Neural cell (in vitro differentiated cells): ENCODE measurements around the gene KATNAL1. TPM values are rescaled to one million over a fixed set of nuclear protein-coding genes. Genes with fewer than 3 reads are reported as not detected.

Source experiments
- H2AFZ ChIP-seq: fragments of 200-600, 300-800 bp; sonication (generic), shearing (Covaris generic); 2 replicates; pipeline ENCODE4 v1.6.0; 2014; ENCODE audit warnings: low read depth, mild to moderate bottlenecking, antibody characterized with exemption, low read length, moderate library complexity
- H3F3A ChIP-seq: fragments of 200-600 bp; shearing (Covaris generic); 2 replicates; pipeline ENCODE4 v1.6.1; 2016; ENCODE audit warnings: mild to moderate bottlenecking, moderate library complexity, mixed read lengths, antibody characterized with exemption, low read length; ENCODE audit not compliant: insufficient read depth, poor library complexity, severe bottlenecking
- H3K27ac ChIP-seq: fragments of 200-600, 300-800 bp; sonication (generic), shearing (Covaris generic); 2 replicates; pipeline ENCODE4 v1.5.1; 2014; ENCODE audit warnings: mild to moderate bottlenecking, low read length, moderate library complexity
- H3K27me3 ChIP-seq: fragments of 300-800, 200-600 bp; sonication (generic), shearing (Covaris generic); 2 replicates; pipeline ENCODE4 v1.6.0; 2014; ENCODE audit warnings: mild to moderate bottlenecking, low read depth, low read length, moderate library complexity; ENCODE audit not compliant: insufficient read depth
- H3K36me3 ChIP-seq: fragments of 300-800, 200-600 bp; sonication (generic), shearing (Covaris generic); 2 replicates; pipeline ENCODE4 v1.5.1; 2014; ENCODE audit warnings: mild to moderate bottlenecking, antibody characterized with exemption, low read length, moderate library complexity; ENCODE audit not compliant: insufficient read depth
- H3K4me2 ChIP-seq: fragments of 300-800, 200-600 bp; sonication (generic), shearing (Covaris generic); 2 replicates; pipeline ENCODE4 v1.6.0; 2014; ENCODE audit warnings: mild to moderate bottlenecking, low read length
- H3K4me3 ChIP-seq: fragments of 300-800, 200-600 bp; sonication (generic), shearing (Covaris generic); 2 replicates; pipeline ENCODE4 v1.5.1; 2014; ENCODE audit warnings: mild to moderate bottlenecking, low read length, moderate library complexity
- H3K79me2 ChIP-seq: fragments of 200-600 bp; shearing (Covaris generic); replicated peaks from 2 replicates; pipeline ENCODE4 v1.6.0; 2014; ENCODE audit warnings: mild to moderate bottlenecking, low read length, moderate library complexity; ENCODE audit not compliant: insufficient read depth
- H3K9ac ChIP-seq: fragments of 300-800, 200-600 bp; sonication (generic), shearing (Covaris generic); 2 replicates; pipeline ENCODE4 v1.6.1; 2016; ENCODE audit warnings: mild to moderate bottlenecking, low read length, mixed read lengths
- H3K9me2 ChIP-seq: fragments of 200-600 bp; shearing (Covaris generic); 2 replicates; pipeline ENCODE4 v1.6.1; 2016; ENCODE audit warnings: mild to moderate bottlenecking, low read length, mixed read lengths; ENCODE audit not compliant: insufficient read depth
- H3K9me3 ChIP-seq: fragments of 200-600, 300-800 bp; sonication (generic), shearing (Covaris generic); 2 replicates; pipeline ENCODE4 v1.6.1; 2016; ENCODE audit warnings: mild to moderate bottlenecking, mixed run types, low read length, moderate library complexity, mixed read lengths
- H4K20me1 ChIP-seq: fragments of 200-600 bp; shearing (Covaris generic); 2 replicates; pipeline ENCODE4 v1.6.1; 2016; ENCODE audit warnings: mild to moderate bottlenecking, mixed run types; ENCODE audit not compliant: insufficient read depth
- CTCF ChIP-seq: fragments of 450-650 bp; IDR thresholded peaks from 2 replicates; pipeline ENCODE4 v1.5.1; 2014; ENCODE audit warnings: antibody characterized with exemption, mild to moderate bottlenecking, moderate library complexity; ENCODE audit not compliant: poor library complexity, severe bottlenecking
- EP300 ChIP-seq: fragments of 450-650 bp; conservative IDR thresholded peaks from 2 replicates; pipeline ENCODE4 v1.6.1; 2014; ENCODE audit warnings: antibody characterized with exemption, mild to moderate bottlenecking, moderate library complexity; ENCODE audit not compliant: poor library complexity, severe bottlenecking
- EZH2 ChIP-seq: fragments of 200-600, 300-800 bp; shearing (Covaris generic), sonication (generic); IDR thresholded peaks from 2 replicates; pipeline ENCODE4 v1.6.1; 2014; ENCODE audit warnings: antibody characterized with exemption, low read length, borderline replicate concordance, mild to moderate bottlenecking; ENCODE audit not compliant: insufficient read depth, poor library complexity, severe bottlenecking
- MXI1 ChIP-seq: fragments of 450-650 bp; conservative IDR thresholded peaks from 2 replicates; pipeline ENCODE4 v1.6.1; 2014; ENCODE audit warnings: antibody characterized with exemption, mild to moderate bottlenecking; ENCODE audit not compliant: poor library complexity, severe bottlenecking
- POLR2AphosphoS5 ChIP-seq: IDR thresholded peaks from 2 replicates; pipeline ENCODE4 v1.6.1; 2012
- RAD21 ChIP-seq: fragments of 450-650 bp; conservative IDR thresholded peaks from 2 replicates; pipeline ENCODE4 v1.6.1; 2014; ENCODE audit warnings: antibody characterized with exemption, mild to moderate bottlenecking, moderate library complexity
- REST ChIP-seq: IDR thresholded peaks from 2 replicates; pipeline ENCODE4 v1.6.1; 2012; ENCODE audit warnings: borderline replicate concordance
- SMC3 ChIP-seq: fragments of 450-650 bp; conservative IDR thresholded peaks from 2 replicates; pipeline ENCODE4 v1.6.1; 2014; ENCODE audit warnings: antibody characterized with exemption, mild to moderate bottlenecking, moderate library complexity; ENCODE audit not compliant: poor library complexity
- TAF1 ChIP-seq: IDR thresholded peaks from 2 replicates; pipeline ENCODE4 v1.6.1; 2012; ENCODE audit warnings: low read depth
- polyA plus RNA-seq: library from polyadenylated mRNA; depleted of rRNA; stranded (reverse); fragments of >200 nt; gene quantifications from 2 replicates; pipeline ENCODE4 v1.2.3, GENCODE V29; 2014

The KATNAL1 gene
- polyA plus RNA-seq, 1 donor from 2014 or later: 24.9 TPM

- Histone ChIP-seq H3K9me2 (no peaks in the 10 kb centered on the region), H3K36me3 (no peaks in the 10 kb centered on the region), H3K9me3 (no peaks in the 10 kb centered on the region), H3K4me2 (no peak overlapping the region), H3K4me3 (no peak overlapping the region), H4K20me1 (no peaks in the 10 kb centered on the region), H3K27ac (no peak overlapping the region), H3K27me3 (no peaks in the 10 kb centered on the region), H3F3A (no peaks in the 10 kb centered on the region), H3K79me2 (no peaks in the 10 kb centered on the region), H3K9ac (no peak overlapping the region), H2AFZ (no peak overlapping the region)
- TF ChIP-seq EP300 (no peak), TAF1 (no peak)
These were observed 18.3 kb upstream of the KATNAL1 start for GRCh38 chr13:30325668-30326067.

GRCh38 chr13:30323524-30323923 lies 16.2 kb upstream of the KATNAL1 start:
- Histone ChIP-seq H3K4me2 (no peak overlapping the region), H3F3A (no peaks in the 10 kb centered on the region), H3K4me3 (no peak overlapping the region), H3K27ac (no peak overlapping the region), H3K36me3 (no peaks in the 10 kb centered on the region), H3K9me2 (no peaks in the 10 kb centered on the region), H4K20me1 (no peaks in the 10 kb centered on the region), H3K9me3 (no peaks in the 10 kb centered on the region), H3K9ac (no peak overlapping the region), H2AFZ (no peak overlapping the region), H3K27me3 (no peaks in the 10 kb centered on the region), H3K79me2 (no peaks in the 10 kb centered on the region)
- no peak for TF ChIP-seq TAF1
- no peak for TF ChIP-seq REST
- TF ChIP-seq EZH2: no peak
- TF ChIP-seq SMC3: no peak
- no peak for TF ChIP-seq RAD21
- TF ChIP-seq POLR2AphosphoS5: no peak

GRCh38 chr13:30322428-30322827 lies 15.1 kb upstream of the KATNAL1 start:
- Histone ChIP-seq H3K36me3 (no peaks in the 10 kb centered on the region), H3F3A (no peaks in the 10 kb centered on the region), H3K4me2 (no peak overlapping the region), H4K20me1 (no peaks in the 10 kb centered on the region), H3K79me2 (no peaks in the 10 kb centered on the region), H3K4me3 (no peak overlapping the region), H3K27ac (no peak overlapping the region), H3K9ac (no peak overlapping the region), H2AFZ (no peak overlapping the region), H3K9me3 (no peaks in the 10 kb centered on the region), H3K27me3 (no peaks in the 10 kb centered on the region), H3K9me2 (no peaks in the 10 kb centered on the region)
- TF ChIP-seq TAF1 (no peak), SMC3 (no peak), RAD21 (no peak), EZH2 (no peak), REST (no peak), POLR2AphosphoS5 (no peak), MXI1 (no peak), EP300 (no peak), CTCF (no peak)
